ENCODE results near the gene PJA2.

Gene PJA2

DNA sequence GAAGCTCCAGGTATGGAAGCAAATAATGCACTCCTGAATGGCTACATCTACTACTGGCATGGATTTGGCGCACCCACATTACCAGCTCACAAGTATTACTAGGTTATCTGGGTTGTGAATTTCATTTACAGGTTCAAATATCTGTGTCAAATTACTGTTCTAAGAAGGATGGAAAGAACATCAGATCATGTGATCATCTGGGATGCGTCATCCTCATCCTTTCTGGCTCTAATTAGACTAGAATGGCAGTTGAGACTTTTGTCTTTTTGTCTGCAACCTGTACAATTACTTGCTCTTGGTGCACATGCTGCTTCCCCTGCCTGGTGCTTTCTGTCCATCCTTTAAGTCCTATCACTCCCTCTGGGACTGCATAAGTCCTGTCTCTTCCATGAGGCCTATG, 64.1 kb downstream of the PJA2 start:
- Histone ChIP-seq H3K27me3 (replicated peaks; ENCODE audit: control insufficient read depth, insufficient read depth, low read length) (no peaks in the 10 kb centered on the region), H3K36me3 (ENCODE audit: control insufficient read depth, insufficient read depth, low read length) (peaks cover 5% of the 10 kb centered on the region), H3K4me3 (replicated peaks; ENCODE audit: low read depth, low read length) (no peak overlapping the region)
- DNase-seq (ENCODE audit: extremely low read depth, insufficient read length) = no peak
- TF ChIP-seq, protein P1, sequence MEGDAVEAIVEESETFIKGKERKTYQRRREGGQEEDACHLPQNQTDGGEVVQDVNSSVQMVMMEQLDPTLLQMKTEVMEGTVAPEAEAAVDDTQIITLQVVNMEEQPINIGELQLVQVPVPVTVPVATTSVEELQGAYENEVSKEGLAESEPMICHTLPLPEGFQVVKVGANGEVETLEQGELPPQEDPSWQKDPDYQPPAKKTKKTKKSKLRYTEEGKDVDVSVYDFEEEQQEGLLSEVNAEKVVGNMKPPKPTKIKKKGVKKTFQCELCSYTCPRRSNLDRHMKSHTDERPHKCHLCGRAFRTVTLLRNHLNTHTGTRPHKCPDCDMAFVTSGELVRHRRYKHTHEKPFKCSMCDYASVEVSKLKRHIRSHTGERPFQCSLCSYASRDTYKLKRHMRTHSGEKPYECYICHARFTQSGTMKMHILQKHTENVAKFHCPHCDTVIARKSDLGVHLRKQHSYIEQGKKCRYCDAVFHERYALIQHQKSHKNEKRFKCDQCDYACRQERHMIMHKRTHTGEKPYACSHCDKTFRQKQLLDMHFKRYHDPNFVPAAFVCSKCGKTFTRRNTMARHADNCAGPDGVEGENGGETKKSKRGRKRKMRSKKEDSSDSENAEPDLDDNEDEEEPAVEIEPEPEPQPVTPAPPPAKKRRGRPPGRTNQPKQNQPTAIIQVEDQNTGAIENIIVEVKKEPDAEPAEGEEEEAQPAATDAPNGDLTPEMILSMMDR (IDR thresholded peaks at IDR 0.05; ENCODE audit: insufficient read depth, low read length, poor library complexity, severe bottlenecking) = no peak

DNA sequence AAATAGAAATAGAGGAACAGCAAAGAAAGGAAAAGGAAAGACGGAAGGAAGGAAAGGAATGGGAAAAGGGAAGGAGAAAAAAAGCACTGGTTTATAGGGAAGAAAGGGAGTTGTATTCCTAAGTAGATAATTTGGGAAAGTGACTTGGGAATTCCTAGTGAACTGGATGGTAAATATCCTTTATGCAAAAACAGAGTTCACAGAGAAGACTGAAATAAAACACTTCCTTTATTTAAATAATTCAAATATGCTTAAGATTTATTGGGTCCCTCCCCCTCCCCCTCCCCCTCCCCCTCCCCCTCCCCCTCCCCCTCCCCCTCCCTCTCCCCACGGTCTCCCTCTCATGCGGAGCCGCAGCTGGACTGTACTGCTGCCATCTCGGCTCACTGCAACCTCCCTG, 69.4 kb downstream of the PJA2 start:
- TF ChIP-seq, protein P1 (IDR thresholded peaks at IDR 0.05; ENCODE audit: insufficient read depth, low read length, poor library complexity, severe bottlenecking) = no peak
- peaks cover 4% of the 10 kb centered on the region for H3K36me3 ChIP-seq (ENCODE audit: control insufficient read depth, insufficient read depth, low read length)
- H3K4me3 ChIP-seq (replicated peaks; ENCODE audit: low read depth, low read length) = no peak overlapping the region
- DNase-seq (ENCODE audit: extremely low read depth, insufficient read length) = no peak
- H3K27me3 ChIP-seq (replicated peaks; ENCODE audit: control insufficient read depth, insufficient read depth, low read length) = no peaks in the 10 kb centered on the region

DNA sequence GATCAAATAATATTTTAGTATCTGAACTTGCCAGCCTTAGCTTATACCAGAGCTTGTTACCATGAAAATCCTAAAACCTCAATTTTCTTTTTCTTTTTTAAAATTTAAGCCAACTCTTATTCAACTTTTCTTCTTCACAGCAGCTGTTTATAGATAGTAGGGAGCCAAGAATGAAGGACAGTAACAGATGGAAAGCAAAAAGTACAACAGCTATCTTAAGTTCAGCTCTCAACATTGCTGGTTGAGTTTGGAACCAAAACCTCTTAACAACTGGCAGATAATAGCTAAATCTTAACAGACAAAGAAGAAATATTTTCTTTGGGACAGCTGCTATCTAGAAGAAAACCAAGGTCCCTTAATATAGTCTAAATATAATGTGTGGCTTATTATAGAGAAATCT, 74.7 kb downstream of the PJA2 start:
- no peak overlapping the region for H3K4me3 ChIP-seq (replicated peaks; ENCODE audit: low read depth, low read length)
- peaks cover 6% of the 10 kb centered on the region for H3K36me3 ChIP-seq (ENCODE audit: control insufficient read depth, insufficient read depth, low read length)
- TF ChIP-seq, protein P1 (IDR thresholded peaks at IDR 0.05; ENCODE audit: insufficient read depth, low read length, poor library complexity, severe bottlenecking) = no peak
- no peak for DNase-seq (ENCODE audit: extremely low read depth, insufficient read length)
- H3K27me3 ChIP-seq (replicated peaks; ENCODE audit: control insufficient read depth, insufficient read depth, low read length) = no peaks in the 10 kb centered on the region

DNA sequence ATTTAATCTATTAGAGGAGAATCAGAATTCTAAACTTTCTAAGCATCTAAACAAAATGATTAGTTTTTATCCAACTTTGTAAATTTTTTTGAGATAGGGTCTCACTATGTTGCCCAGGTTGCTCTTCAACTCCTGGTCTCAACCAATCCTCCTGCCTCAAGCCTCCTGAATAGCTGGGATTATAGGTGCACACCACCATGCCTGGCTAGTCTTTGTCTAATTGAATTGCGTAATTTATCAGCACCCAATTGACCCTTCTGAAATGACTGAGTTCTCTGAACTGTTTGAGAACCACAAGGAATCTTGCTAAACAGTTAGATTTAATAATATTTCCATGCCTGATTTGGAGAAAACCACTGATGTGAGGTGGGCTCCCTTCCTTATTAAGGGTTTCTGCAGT, 75.7 kb downstream of the PJA2 start:
- DNase-seq (ENCODE audit: extremely low read depth, insufficient read length) = no peak
- Histone ChIP-seq H3K27me3 (replicated peaks; ENCODE audit: control insufficient read depth, insufficient read depth, low read length) (no peaks in the 10 kb centered on the region), H3K4me3 (replicated peaks; ENCODE audit: low read depth, low read length) (no peak overlapping the region), H3K36me3 (ENCODE audit: control insufficient read depth, insufficient read depth, low read length) (peaks cover 6% of the 10 kb centered on the region)
- TF ChIP-seq, protein P1 (IDR thresholded peaks at IDR 0.05; ENCODE audit: insufficient read depth, low read length, poor library complexity, severe bottlenecking) = no peak

DNA sequence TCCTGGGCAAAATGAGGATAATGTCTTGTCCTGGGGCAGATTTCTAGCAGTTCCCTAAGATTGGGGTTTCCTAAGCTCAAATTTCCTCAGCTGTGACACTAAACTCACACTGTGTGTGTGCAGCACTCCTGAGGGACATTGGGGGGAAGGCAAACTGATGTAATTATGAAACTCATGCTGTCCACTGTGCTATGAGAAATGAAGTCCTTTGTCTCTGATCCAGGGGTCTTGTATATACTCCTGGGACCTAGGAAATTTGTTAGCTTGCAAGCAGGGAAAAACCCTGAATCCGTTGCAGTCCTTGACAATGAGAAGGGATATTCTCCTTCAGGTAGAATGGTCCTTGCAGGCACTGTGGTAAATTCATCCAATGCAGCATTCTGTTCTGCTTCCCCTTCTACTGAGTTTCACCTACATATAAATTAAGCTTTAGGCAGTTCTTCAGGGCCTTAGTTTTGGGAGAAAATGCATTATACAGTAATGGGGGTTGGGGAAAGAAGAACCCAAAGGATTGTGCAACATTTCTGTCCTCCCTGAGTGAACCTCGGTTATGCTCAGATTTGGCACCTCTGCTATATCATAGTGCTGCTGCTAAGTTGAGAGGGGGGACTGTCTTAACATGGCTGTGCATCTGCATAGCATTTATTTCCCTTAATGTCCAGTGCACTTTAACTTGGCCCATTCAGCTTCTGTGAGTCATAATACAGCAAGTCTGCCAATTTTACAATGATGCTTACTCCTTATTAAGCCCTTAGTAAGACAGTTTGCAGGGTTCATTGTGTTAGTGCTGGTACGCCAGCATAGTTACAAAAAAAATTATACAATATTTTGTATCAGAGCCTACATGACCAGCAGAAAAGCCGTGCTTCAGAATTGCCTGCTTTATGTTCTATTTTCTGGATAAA, 80.2 kb downstream of the PJA2 start:
- no peak for DNase-seq (ENCODE audit: extremely low read depth, insufficient read length)
- H3K27me3 ChIP-seq (replicated peaks; ENCODE audit: control insufficient read depth, insufficient read depth, low read length) = no peaks in the 10 kb centered on the region
- TF ChIP-seq, protein P1 (IDR thresholded peaks at IDR 0.05; ENCODE audit: insufficient read depth, low read length, poor library complexity, severe bottlenecking) = no peak
- H3K4me3 ChIP-seq (replicated peaks; ENCODE audit: low read depth, low read length) = no peak overlapping the region
- H3K36me3 ChIP-seq (ENCODE audit: control insufficient read depth, insufficient read depth, low read length) = peaks cover 2% of the 10 kb centered on the region
